Measurements from ENCODE around the gene RAB5B.
"Not testable (repeated sequence)": the region's sequence is repeated elsewhere in the genome, so short reads cannot be mapped to it uniquely, and the experiment has no call there.

The RAB5B gene

GRCh38 chr12:56001487-56002100 lies 27.7 kb downstream of the RAB5B start:
- TF ChIP-seq CTCF (conservative IDR thresholded peaks at IDR 0.05; ENCODE audit: low read depth), result no peak
- ChIA-PET CTCF (no interaction called here), POLR2A (ENCODE audit: low non-redundant PET) (no interaction called here)
- DNase-seq (ENCODE audit: low spot score), result no peak
- H3K27ac ChIP-seq, result no peak overlapping the region

DNA sequence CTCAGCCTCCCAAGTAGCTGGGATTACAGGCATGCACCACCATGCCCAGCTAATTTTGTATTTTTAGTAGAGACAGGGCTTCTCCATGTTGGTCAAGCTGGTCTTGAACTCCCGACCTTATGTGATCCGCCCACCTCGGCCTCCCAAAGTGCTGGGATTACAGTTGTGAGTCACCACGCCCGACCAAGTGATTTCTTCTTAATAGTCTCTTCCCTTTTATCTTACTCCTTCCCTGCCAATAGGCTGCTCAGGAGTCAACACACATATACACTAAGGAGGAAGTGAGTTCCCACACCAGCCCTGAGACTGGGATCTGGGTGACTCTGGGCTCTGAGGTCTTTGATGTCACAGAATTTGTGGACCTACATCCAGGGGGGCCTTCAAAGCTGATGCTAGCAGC lies 29.5 kb downstream of the RAB5B start:
- H3K27ac ChIP-seq, result 0 out of 2 replicates have a peak overlapping the region, but pooled peaks have one; percentile 1
- DNase-seq (ENCODE audit: low spot score); POLR2A ChIA-PET (ENCODE audit: low non-redundant PET); CTCF ChIA-PET: not testable (repeated sequence)

DNA sequence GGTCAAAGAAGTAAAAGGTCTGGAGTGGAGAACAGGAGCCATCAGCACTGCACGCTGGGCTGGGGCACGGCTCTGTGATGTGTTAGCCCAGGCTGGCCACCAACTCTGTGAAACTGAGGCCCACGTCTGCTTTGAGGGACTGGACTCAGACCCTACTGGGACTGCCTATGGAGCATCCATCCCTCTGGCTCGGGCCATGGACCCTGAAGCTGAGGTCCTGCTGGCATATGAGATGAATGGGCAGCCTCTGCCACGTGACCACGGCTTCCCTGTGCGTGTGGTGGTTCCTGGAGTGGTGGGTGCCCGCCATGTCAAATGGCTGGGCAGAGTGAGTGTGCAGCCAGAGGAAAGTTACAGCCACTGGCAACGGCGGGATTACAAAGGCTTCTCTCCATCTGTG lies 30.3 kb downstream of the RAB5B start:
- no peak for TF ChIP-seq CTCF (conservative IDR thresholded peaks at IDR 0.05; ENCODE audit: low read depth)
- ChIA-PET CTCF (interaction anchor here (1.4 kb wide), 1 partner anchor 25 kb away, joined by 4 read pairs; no protein-coding TSS in a partner anchor), POLR2A (ENCODE audit: low non-redundant PET) (no interaction called here)
- no peak for DNase-seq (ENCODE audit: low spot score)
- peak overlapping the region; percentile 1 for H3K27ac ChIP-seq

- DNase-seq (ENCODE audit: low spot score), result peak; percentile 61
- ChIA-PET CTCF (interaction anchor here (2.0 to 2.1 kb wide), 2 partner anchors 11 to 12 kb away, joined by 5 to 10 read pairs; partner anchors contain the start of gene SUOX), POLR2A (ENCODE audit: low non-redundant PET) (interaction anchor here (0.6 to 1.2 kb wide), 3 partner anchors 7 to 80 kb away, joined by 4 read pairs; partner anchors contain the start of genes PYM1 and SUOX)
- H3K27ac ChIP-seq, result peak overlapping the region; percentile 92
- TF ChIP-seq CTCF (conservative IDR thresholded peaks at IDR 0.05; ENCODE audit: low read depth), result no peak
Measured at GRCh38 chr12:56007564-56008559, 34.0 kb downstream of the RAB5B start.

- no peak for DNase-seq (ENCODE audit: low spot score)
- ChIA-PET CTCF (interaction anchor here (2.0 kb wide), 1 partner anchor 14 kb away, joined by 5 read pairs; no protein-coding TSS in a partner anchor), POLR2A (ENCODE audit: low non-redundant PET) (no interaction called here)
- TF ChIP-seq CTCF (conservative IDR thresholded peaks at IDR 0.05; ENCODE audit: low read depth), result no peak
- H3K27ac ChIP-seq, result no peak overlapping the region
Measured at GRCh38 chr12:56010111-56010570, 36.3 kb downstream of the RAB5B start.

DNA sequence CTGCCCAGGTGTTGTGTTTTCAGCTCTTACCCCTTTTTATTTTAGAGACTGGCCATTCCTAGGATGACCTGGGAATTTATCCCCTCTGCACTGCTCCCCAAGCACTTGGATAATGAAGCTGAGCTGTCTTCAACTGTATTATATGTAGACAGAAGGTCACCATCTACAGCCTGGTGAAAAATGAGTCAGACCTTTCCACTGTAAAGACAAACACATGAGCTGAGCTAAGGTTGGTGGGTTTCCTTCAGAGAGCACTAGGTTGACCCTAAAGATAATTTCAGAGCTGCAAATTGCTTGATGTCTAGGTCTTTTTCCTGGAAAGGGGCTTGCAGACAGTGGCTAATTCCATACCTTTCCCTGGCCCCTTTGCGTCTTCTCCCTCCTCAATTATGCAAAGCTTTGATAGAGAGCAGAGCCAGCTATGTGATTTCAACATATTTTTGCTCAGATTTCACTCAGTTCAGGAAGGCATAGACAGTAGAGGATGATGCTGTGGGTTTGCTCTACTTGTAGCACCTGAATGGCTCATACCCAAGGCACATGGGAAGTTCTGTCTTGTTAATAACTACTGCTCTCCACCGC lies 37.7 kb downstream of the RAB5B start:
- DNase-seq (ENCODE audit: low spot score), result no peak
- CTCF ChIA-PET, result interaction anchor here (0.6 kb wide), 1 partner anchor 319 kb away, joined by 3 read pairs; no protein-coding TSS in a partner anchor
- no peak overlapping the region for H3K27ac ChIP-seq
- TF ChIP-seq CTCF (conservative IDR thresholded peaks at IDR 0.05; ENCODE audit: low read depth), result no peak
- POLR2A ChIA-PET (ENCODE audit: low non-redundant PET), result no interaction called here

All from RWPE1 (cell line).